ENCODE measurements around the gene EFCAB12. TPM values are rescaled to one million over a fixed set of nuclear protein-coding genes. Genes with fewer than 3 reads are reported as not detected.

Gene EFCAB12
- total RNA-seq (1 to 10 TPM in 1 of 2 donors, under 1 TPM in 1; 0.50 to 4.9 TPM), polyA plus RNA-seq (ENCODE audit: insufficient read length in 2 of 2) (1 to 10 TPM; 6.8 to 7.9 TPM)
- long read RNA-seq, donor 1, result 0 reads
- long read RNA-seq, donor 2, result 0 reads
- long read RNA-seq, donor 3, partial matches to known transcripts, result 5 of 5 reads
- long read RNA-seq, donor 3, other reads (novel, unspliced or antisense), result 0 of 5 reads
- long read RNA-seq, donor 4, result 0 reads

DNA sequence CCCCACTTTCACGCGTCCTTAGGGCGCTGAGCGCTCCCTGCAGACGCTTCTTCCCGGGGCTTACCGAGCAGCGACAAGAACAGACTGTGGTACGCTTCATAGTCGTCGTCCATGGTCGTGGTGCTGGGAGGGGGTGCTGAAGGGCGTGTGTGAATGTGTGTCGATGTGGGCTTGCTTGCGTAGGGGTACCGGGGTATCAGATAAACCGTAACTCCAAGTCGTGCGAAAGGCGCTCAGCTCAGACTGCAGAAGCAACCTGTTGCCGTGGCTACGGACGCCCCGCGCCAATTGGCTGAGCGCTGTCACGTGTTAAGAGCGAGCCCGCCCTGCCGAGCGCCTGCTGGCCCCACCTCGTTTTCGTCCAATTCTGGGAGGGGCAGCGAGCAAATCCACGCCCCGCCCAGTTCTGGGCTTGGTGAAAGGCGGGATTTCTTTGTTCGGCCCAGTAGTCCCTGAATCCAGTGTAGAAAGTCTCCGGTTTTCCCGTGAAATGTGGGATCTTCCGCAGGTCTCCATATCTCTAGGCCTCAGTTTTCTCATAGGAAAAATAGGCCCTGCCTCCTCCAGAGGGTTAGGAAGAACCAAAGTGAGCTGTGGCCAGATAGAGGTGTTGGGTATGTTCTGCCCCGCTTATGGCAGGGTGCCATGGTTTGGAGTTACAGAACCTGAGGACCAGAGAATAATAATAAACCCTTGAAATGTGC, at the start of gene EFCAB12:
TSS of gene EFCAB12 (minus strand) at position 261 of the 704 bp plus-strand sequence. CDS start at position 113, 148 bp downstream.
- peaks cover 13% of the 10 kb centered on the region for H3K36me3 ChIP-seq (ENCODE audit: control insufficient read depth, insufficient read depth, low read length)
- peak; percentile 83 to 98 (median 88) for DNase-seq (ENCODE audit: low read depth in 4 of 6, low spot score in 6 of 6)
- H3K9me3 ChIP-seq (ENCODE audit: control insufficient read depth, insufficient read depth, low read length), result no peaks in the 10 kb centered on the region
- under 1% methylated on average over 41 of the region's 42 CpGs for WGBS (ENCODE audit: insufficient coverage)
- no peaks in the 10 kb centered on the region for H3K27me3 ChIP-seq (ENCODE audit: control insufficient read depth, insufficient read depth, low read length)
- peak within 1 kb of the TSS; percentile 64 for H3K4me3 ChIP-seq (ENCODE audit: low read depth, low read length)
- no peak within 1 kb of the TSS for H3K27ac ChIP-seq (ENCODE audit: low read depth, low read length)
- H3K4me1 ChIP-seq (ENCODE audit: control insufficient read depth, insufficient read depth, low read length), result peaks cover 10% of the 10 kb centered on the region

DNA sequence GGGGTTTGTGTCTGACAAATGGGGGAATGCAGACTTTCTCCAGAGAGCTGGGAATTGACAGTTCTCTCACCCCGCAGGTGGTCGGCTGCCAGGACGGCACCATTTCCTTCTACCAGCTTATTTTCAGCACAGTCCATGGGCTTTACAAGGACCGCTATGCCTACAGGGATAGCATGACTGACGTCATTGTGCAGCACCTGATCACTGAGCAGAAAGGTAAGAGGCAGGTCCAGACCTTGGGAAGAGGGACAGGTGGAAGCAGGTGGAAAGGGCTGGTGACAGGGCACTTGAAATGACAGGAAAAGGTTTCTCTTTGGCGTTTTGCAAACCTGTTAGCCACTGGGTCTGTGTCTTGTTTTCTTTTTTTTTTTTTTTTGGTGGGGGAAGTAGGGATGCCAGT, 48.1 kb upstream of the EFCAB12 start:
- Histone ChIP-seq H3K9me3 (ENCODE audit: control insufficient read depth, insufficient read depth, low read length) (no peaks in the 10 kb centered on the region), H3K27me3 (ENCODE audit: control insufficient read depth, insufficient read depth, low read length) (no peaks in the 10 kb centered on the region), H3K4me1 (ENCODE audit: control insufficient read depth, insufficient read depth, low read length) (peaks cover 12% of the 10 kb centered on the region), H3K4me3 (ENCODE audit: low read depth, low read length) (no peak overlapping the region), H3K27ac (ENCODE audit: low read depth, low read length) (no peak overlapping the region), H3K36me3 (ENCODE audit: control insufficient read depth, insufficient read depth, low read length) (peaks cover 27% of the 10 kb centered on the region)
- DNase-seq (ENCODE audit: low read depth in 4 of 6, low spot score in 6 of 6), result no peak
- WGBS (ENCODE audit: insufficient coverage), result 100% methylated on average over 3 of the region's 6 CpGs

DNA sequence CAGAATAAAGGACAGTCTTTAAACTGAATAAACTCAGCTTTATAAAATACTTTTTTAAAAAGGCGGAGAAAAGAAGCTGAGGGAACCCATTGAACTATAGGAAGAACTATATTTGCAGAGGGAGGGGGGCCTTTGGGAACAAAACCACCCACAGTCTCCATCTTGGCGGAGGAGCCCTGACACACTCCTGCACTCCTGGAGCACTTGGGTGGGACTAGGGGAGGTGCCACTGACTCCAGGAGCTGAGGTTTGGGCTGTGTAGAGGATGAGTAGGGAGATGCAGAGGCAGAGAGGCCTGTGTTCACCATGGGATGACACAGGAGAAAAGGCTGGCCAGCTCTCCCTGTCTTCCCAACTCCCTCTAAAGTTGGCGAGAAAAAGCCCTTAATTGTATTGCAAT, 47.4 kb upstream of the EFCAB12 start:
- Histone ChIP-seq H3K9me3 (ENCODE audit: control insufficient read depth, insufficient read depth, low read length) (no peaks in the 10 kb centered on the region), H3K27me3 (ENCODE audit: control insufficient read depth, insufficient read depth, low read length) (no peaks in the 10 kb centered on the region), H3K4me1 (ENCODE audit: control insufficient read depth, insufficient read depth, low read length) (peaks cover 6% of the 10 kb centered on the region), H3K27ac (ENCODE audit: low read depth, low read length) (no peak overlapping the region), H3K4me3 (ENCODE audit: low read depth, low read length) (no peak overlapping the region), H3K36me3 (ENCODE audit: control insufficient read depth, insufficient read depth, low read length) (peaks cover 26% of the 10 kb centered on the region)
- no peak for DNase-seq (ENCODE audit: low read depth in 4 of 6, low spot score in 6 of 6)
- no CpG with 5 or more reads among the region's 3 CpGs for WGBS (ENCODE audit: insufficient coverage)

DNA sequence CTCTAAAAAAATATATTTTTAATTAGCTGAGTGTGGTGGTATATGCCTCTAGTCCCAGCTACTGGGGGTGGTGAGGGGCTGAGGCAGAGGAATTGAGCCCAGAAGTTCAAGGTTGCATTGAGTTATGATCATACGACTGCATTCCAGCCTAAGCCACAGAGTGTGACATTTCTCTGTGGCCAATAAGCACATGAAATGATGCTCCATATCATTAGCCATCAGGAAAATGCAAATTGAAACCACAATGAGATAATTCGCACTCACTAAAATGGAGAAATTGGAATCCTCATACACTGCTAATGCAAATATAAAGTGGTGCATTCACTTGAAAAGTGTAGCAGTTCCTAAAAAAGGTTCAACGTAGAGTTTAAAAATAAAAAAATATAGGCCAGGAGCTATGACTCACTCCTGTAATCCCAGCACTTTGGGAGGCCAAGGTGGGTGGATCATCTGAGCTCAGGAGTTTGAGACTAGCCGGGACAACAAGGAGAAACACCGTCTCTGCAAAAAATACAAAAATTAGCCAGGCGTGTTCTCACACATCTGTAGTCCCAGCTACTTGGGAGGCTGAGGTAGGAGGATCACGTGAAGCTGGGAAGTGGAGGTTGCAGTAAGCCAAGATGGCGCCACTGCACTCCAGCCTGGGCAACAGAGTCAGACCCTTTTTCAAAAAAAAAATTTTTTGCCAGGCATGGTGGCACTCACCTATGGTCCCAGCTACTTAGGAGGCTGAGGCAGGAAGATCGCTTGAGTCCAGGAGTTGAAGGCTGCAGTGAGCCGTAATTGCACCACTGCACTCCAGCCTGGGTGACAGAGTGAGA, 46.8 kb upstream of the EFCAB12 start:
- Histone ChIP-seq H3K4me1 (ENCODE audit: control insufficient read depth, insufficient read depth, low read length) (no peaks in the 10 kb centered on the region), H3K9me3 (ENCODE audit: control insufficient read depth, insufficient read depth, low read length) (no peaks in the 10 kb centered on the region), H3K27me3 (ENCODE audit: control insufficient read depth, insufficient read depth, low read length) (no peaks in the 10 kb centered on the region), H3K4me3 (ENCODE audit: low read depth, low read length) (no peak overlapping the region), H3K36me3 (ENCODE audit: control insufficient read depth, insufficient read depth, low read length) (peaks cover 27% of the 10 kb centered on the region), H3K27ac (ENCODE audit: low read depth, low read length) (no peak overlapping the region)
- over 99% methylated on average over 9 of the region's 10 CpGs for WGBS (ENCODE audit: insufficient coverage)
- no peak for DNase-seq (ENCODE audit: low read depth in 4 of 6, low spot score in 6 of 6)

DNA sequence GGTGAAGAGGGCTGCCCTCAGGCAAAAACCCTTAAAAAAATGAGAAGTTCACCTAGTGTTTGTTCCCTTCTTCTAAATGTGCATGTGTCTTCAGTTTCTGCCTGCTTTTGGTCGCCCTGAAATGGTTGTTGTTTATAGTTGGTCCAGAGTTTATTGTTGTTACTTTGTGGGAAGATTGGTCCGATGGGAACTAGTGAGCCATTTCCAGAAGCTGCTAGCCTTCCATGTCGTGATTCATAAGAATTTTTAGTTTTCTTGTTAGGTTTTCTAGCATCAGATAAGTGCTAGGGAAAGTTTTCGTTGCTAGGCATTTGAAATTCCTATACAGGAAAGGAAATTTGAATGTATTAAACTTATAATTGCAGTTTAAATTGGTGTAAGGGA, 45.3 kb upstream of the EFCAB12 start:
- Histone ChIP-seq H3K9me3 (ENCODE audit: control insufficient read depth, insufficient read depth, low read length) (no peaks in the 10 kb centered on the region), H3K4me1 (ENCODE audit: control insufficient read depth, insufficient read depth, low read length) (no peaks in the 10 kb centered on the region), H3K4me3 (ENCODE audit: low read depth, low read length) (no peak overlapping the region), H3K27me3 (ENCODE audit: control insufficient read depth, insufficient read depth, low read length) (no peaks in the 10 kb centered on the region), H3K27ac (ENCODE audit: low read depth, low read length) (no peak overlapping the region), H3K36me3 (ENCODE audit: control insufficient read depth, insufficient read depth, low read length) (peaks cover 24% of the 10 kb centered on the region)
- WGBS (ENCODE audit: insufficient coverage), result 80% methylated on average over 1 of the region's 4 CpGs
- no peak for DNase-seq (ENCODE audit: low read depth in 4 of 6, low spot score in 6 of 6)

DNA sequence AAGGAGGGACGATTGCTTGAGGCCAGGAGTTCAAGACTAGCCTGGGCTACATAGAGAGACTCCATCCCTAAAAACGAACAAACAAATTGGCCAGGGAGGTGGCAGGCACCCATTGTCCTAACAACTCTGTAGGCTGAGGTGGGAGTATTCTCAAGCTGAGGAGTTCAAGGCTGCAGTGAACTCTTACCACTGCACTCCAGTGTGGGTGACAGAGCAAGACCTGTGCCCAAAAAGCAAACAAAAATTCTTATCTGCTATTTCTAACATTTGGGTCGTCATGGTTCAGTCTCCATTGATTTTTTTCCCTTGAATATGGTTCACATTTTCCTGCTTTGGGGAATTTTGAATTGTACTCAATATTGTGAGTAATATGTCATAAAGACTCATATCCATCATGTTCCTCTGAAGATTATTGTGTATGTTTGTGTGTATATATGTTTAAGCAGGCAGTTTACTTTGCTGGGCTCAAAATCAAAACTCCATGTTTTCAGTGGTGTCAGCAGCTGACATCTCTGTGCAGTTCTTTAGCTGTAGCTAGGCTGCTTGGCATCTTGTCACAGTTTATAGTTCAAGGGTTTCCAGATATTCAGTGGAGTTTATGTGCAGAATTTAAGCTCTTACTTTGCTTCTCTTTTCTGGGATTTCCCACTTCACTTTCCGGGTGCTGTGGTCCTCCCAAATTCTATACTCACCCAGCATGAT, 44.8 kb upstream of the EFCAB12 start:
- H3K4me1 ChIP-seq (ENCODE audit: control insufficient read depth, insufficient read depth, low read length), result no peaks in the 10 kb centered on the region
- no peak for DNase-seq (ENCODE audit: low read depth in 4 of 6, low spot score in 6 of 6)

DNA sequence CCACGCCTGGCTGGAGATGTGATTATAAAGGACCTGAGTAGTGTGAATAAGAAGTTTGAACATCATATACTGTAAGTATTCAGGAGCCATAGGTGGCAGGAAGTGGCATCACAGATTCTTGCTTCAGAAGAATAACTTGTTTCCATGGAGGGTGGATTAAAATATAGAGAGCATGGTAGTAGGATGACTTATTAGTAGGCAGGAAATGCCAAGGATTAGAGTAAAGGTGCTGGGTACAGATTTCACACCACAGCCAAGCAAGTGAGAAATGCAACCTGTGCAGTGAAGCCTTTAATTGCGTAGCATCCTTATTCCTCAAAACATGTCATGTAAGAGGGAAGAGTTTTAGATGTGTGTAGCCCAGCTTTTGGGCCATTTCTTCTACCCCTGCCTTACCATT, 42.4 kb upstream of the EFCAB12 start:
- 100% methylated on average over 1 of the region's 2 CpGs for WGBS (ENCODE audit: insufficient coverage)
- H3K27me3 ChIP-seq (ENCODE audit: control insufficient read depth, insufficient read depth, low read length), result no peaks in the 10 kb centered on the region
- no peaks in the 10 kb centered on the region for H3K4me1 ChIP-seq (ENCODE audit: control insufficient read depth, insufficient read depth, low read length)

More for the DNA sequence above, 44.8 kb upstream of the EFCAB12 start:
- Histone ChIP-seq H3K9me3 (ENCODE audit: control insufficient read depth, insufficient read depth, low read length) (no peaks in the 10 kb centered on the region), H3K27ac (ENCODE audit: low read depth, low read length) (no peak overlapping the region), H3K4me3 (ENCODE audit: low read depth, low read length) (no peak overlapping the region), H3K36me3 (ENCODE audit: control insufficient read depth, insufficient read depth, low read length) (peaks cover 22% of the 10 kb centered on the region), H3K27me3 (ENCODE audit: control insufficient read depth, insufficient read depth, low read length) (no peaks in the 10 kb centered on the region)
- WGBS (ENCODE audit: insufficient coverage), result 86% methylated on average over 1 of the region's 4 CpGs

DNA sequence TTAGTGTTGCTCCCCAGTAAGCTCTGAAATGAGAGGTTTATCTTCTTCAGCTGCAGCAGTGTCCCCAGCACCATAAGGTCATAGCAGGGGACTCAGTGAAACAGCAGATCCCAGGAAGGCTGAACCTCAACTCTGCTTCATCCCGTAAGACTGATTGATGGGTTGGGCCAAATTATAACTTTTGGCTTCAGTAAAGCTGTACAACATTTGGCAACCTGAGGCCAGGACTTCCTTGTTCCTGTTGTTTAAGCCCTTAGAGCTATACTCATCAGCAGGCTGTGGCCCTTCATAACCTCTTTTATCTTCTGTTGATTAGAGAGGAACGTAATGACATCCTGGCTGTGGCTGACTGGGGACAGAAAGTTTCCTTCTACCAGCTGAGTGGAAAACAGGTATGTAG, 40.6 kb upstream of the EFCAB12 start:
- no peak overlapping the region for H3K4me3 ChIP-seq (ENCODE audit: low read depth, low read length)
- no peaks in the 10 kb centered on the region for H3K9me3 ChIP-seq (ENCODE audit: control insufficient read depth, insufficient read depth, low read length)
- no peak overlapping the region for H3K27ac ChIP-seq (ENCODE audit: low read depth, low read length)
- no CpG with 5 or more reads among the region's 2 CpGs for WGBS (ENCODE audit: insufficient coverage)
- no peaks in the 10 kb centered on the region for H3K27me3 ChIP-seq (ENCODE audit: control insufficient read depth, insufficient read depth, low read length)
- peaks cover 25% of the 10 kb centered on the region for H3K36me3 ChIP-seq (ENCODE audit: control insufficient read depth, insufficient read depth, low read length)
- DNase-seq (ENCODE audit: low read depth in 4 of 6, low spot score in 6 of 6), result no peak
- H3K4me1 ChIP-seq (ENCODE audit: control insufficient read depth, insufficient read depth, low read length), result no peaks in the 10 kb centered on the region

More for the DNA sequence above, 42.4 kb upstream of the EFCAB12 start:
- no peak for DNase-seq (ENCODE audit: low read depth in 4 of 6, low spot score in 6 of 6)
- H3K9me3 ChIP-seq (ENCODE audit: control insufficient read depth, insufficient read depth, low read length), result no peaks in the 10 kb centered on the region
- no peak overlapping the region for H3K4me3 ChIP-seq (ENCODE audit: low read depth, low read length)
- H3K36me3 ChIP-seq (ENCODE audit: control insufficient read depth, insufficient read depth, low read length), result peaks cover 22% of the 10 kb centered on the region
- H3K27ac ChIP-seq (ENCODE audit: low read depth, low read length), result no peak overlapping the region

DNA sequence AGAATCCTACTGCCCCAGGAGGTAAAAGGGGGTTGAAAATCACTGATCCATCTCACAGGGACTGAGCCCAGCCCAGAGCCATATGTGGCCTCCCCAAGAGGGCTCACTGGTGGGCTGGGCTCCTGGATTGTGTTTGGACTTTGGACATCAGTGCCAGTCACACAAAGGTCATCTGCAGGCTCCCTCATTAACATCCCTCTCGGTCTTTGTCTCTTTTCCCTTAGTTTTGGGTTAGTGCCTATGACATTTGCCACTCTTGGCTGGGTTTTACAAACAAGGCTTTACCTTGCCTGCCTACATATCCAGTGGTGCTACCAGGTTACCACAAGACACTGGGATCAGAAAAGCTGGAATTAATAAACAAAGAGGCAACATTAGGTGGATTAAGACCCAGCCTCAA, 39.5 kb upstream of the EFCAB12 start:
- Histone ChIP-seq H3K4me3 (ENCODE audit: low read depth, low read length) (no peak overlapping the region), H3K36me3 (ENCODE audit: control insufficient read depth, insufficient read depth, low read length) (peaks cover 26% of the 10 kb centered on the region), H3K9me3 (ENCODE audit: control insufficient read depth, insufficient read depth, low read length) (no peaks in the 10 kb centered on the region), H3K4me1 (ENCODE audit: control insufficient read depth, insufficient read depth, low read length) (no peaks in the 10 kb centered on the region), H3K27me3 (ENCODE audit: control insufficient read depth, insufficient read depth, low read length) (no peaks in the 10 kb centered on the region), H3K27ac (ENCODE audit: low read depth, low read length) (no peak overlapping the region)
- WGBS (ENCODE audit: insufficient coverage), result no CpG with 5 or more reads among the region's 1 CpG
- DNase-seq (ENCODE audit: low read depth in 4 of 6, low spot score in 6 of 6), result no peak
